DND-41 (cell line): ENCODE measurements around the gene PARPBP.

Experiments
- EZH2 ChIP-seq: IDR thresholded peaks from 3 replicates; pipeline ENCODE4 v1.6.1; 2012; ENCODE audit warnings: borderline replicate concordance, low read depth, mild to moderate bottlenecking, moderate library complexity, low read length, inconsistent platforms; ENCODE audit not compliant: severe bottlenecking
- TF ChIP-seq, protein P1 (sequence below): IDR thresholded peaks from 2 replicates; pipeline ENCODE4 v1.5.1; 2012; ENCODE audit warnings: borderline replicate concordance, low read length, moderate library complexity, mild to moderate bottlenecking; ENCODE audit not compliant: poor library complexity, severe bottlenecking; ENCODE audit errors: extremely low read depth

DNA sequence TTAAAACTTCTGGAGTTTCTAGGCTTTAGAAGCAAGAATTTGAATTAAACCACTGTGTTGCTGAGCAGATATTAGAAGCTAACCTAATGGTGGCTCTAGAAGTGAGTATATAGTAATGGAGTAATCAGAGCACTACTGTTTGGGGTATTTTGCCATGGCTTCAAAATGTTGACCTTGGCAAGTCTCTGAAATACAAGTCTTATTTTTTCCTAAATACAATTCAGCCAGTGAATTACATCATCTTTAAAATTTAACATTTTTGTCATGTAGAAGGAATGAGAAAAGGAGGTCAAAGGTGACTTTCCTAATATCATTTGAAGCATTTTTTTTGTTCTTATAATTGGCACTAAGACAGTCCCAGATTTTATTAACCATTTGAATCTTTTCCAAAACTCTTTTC is 52.5 kb downstream of the PARPBP start:
- TF ChIP-seq, protein P1, sequence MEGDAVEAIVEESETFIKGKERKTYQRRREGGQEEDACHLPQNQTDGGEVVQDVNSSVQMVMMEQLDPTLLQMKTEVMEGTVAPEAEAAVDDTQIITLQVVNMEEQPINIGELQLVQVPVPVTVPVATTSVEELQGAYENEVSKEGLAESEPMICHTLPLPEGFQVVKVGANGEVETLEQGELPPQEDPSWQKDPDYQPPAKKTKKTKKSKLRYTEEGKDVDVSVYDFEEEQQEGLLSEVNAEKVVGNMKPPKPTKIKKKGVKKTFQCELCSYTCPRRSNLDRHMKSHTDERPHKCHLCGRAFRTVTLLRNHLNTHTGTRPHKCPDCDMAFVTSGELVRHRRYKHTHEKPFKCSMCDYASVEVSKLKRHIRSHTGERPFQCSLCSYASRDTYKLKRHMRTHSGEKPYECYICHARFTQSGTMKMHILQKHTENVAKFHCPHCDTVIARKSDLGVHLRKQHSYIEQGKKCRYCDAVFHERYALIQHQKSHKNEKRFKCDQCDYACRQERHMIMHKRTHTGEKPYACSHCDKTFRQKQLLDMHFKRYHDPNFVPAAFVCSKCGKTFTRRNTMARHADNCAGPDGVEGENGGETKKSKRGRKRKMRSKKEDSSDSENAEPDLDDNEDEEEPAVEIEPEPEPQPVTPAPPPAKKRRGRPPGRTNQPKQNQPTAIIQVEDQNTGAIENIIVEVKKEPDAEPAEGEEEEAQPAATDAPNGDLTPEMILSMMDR: no peak
- TF ChIP-seq EZH2: no peak
